HepG2 (cell line): ENCODE data around the gene PDGFB. TPM values are rescaled to one million over a fixed set of nuclear protein-coding genes. Genes with fewer than 3 reads are reported as not detected.
A peak's percentile ranks its signal among the peaks of the same experiment; 100 is the strongest.

ENCODE experiments used
- ATAC-seq: fragments of 200-7000 bp; cut with Tn5 transposase; 3 replicates; pipeline ENCODE4 v1.9.1; 2020; ENCODE audit warnings: mild to moderate bottlenecking, moderate library complexity
- BruUV-seq: library from RNA; stranded (reverse); fragments of 400-500 nt; replicated peaks from 2 replicates; lab custom pipeline; 2021; lab: Mats Ljungman, UMichigan
- CTCF ChIA-PET: fragments of 300-600 bp; formaldehyde crosslinking; extraction: SDS; loops from one replicate; lab custom pipeline; 2021; ENCODE audit warnings: low total read pairs, inconsistent platforms, low intra/inter-chr PET ratio; lab: Yijun Ruan, JAX
- POLR2A ChIA-PET: fragments of 350-600 bp; sonication (Branson Sonifier 250); formaldehyde crosslinking; loops from one replicate; lab custom pipeline; 2020; ENCODE audit warnings: antibody characterized with exemption, inconsistent platforms; lab: Yijun Ruan, JAX
- DNase-seq: peaks from one replicate; pipeline ENCODE4 v3.0.0-alpha.2; 2015; ENCODE audit warnings: low spot score
- FAIRE-seq: peaks from 3 replicates; lab custom pipeline; 2011; peaks lifted over from hg19 to GRCh38; lab: Jason Lieb, UNC
- H2AFZ ChIP-seq: one replicate; pipeline ENCODE4 v1.6.1; 2011; ENCODE audit warnings: low read length, inconsistent platforms
- H3K27ac ChIP-seq: fragments of 300-600 bp; 3 replicates; pipeline ENCODE4 v1.8.0; 2011; ENCODE audit warnings: mixed run types, mild to moderate bottlenecking, mixed read lengths, low read length, inconsistent platforms; ENCODE audit not compliant: insufficient read depth; ENCODE audit errors: extremely low read length
- H3K27me3 ChIP-seq, 2 experiments: fragments of 200-600 bp in 1 of 2; 2 replicates in 1 of 2; 3 replicates in 1 of 2; pipeline versions ENCODE4 v1.6.0 to v1.8.0; 2011; ENCODE audit warnings: low read length in 2 of 2, mild to moderate bottlenecking in 2 of 2, moderate library complexity in 2 of 2, inconsistent platforms in 1 of 2; ENCODE audit not compliant: insufficient read depth in 2 of 2, control insufficient read depth in 1 of 2
- H3K36me3 ChIP-seq, 2 experiments: fragments of 200-600 bp in 1 of 2; replicated peaks in 1 of 2; 2 replicates in 1 of 2; 3 replicates in 1 of 2; pipeline versions ENCODE4 v1.5.1 to v1.8.0; 2011; ENCODE audit warnings: low read length in 2 of 2, inconsistent platforms in 1 of 2; ENCODE audit not compliant: insufficient read depth in 2 of 2, control insufficient read depth in 1 of 2
- H3K4me1 ChIP-seq: 2 replicates; pipeline ENCODE4 v1.5.1; 2012; ENCODE audit warnings: low read length, inconsistent platforms; ENCODE audit not compliant: insufficient read depth
- H3K4me2 ChIP-seq: 2 replicates; pipeline ENCODE4 v1.6.0; 2011; ENCODE audit warnings: low read depth, low read length, inconsistent platforms
- H3K4me3 ChIP-seq, 3 experiments: fragments of 200-600 bp in 1 of 3; sonication (generic), shearing (Covaris generic) in 1 of 3; replicated peaks in 1 of 3; 2 replicates each; pipeline ENCODE4 v1.5.1; 2011 to 2016; ENCODE audit warnings: low read length in 3 of 3, inconsistent platforms in 2 of 3, low read depth in 2 of 3, mild to moderate bottlenecking in 2 of 3, control low read depth in 1 of 3, mixed read lengths in 1 of 3; ENCODE audit not compliant: insufficient read depth in 1 of 3
- H3K79me2 ChIP-seq: one replicate; pipeline ENCODE4 v1.6.1; 2011; ENCODE audit warnings: low read length, inconsistent platforms; ENCODE audit not compliant: insufficient read depth
- H3K9ac ChIP-seq: 2 replicates; pipeline ENCODE4 v1.6.0; 2011; ENCODE audit warnings: mild to moderate bottlenecking, low read depth, low read length, inconsistent platforms; ENCODE audit not compliant: insufficient read depth
- H3K9me3 ChIP-seq: 2 replicates; pipeline ENCODE4 v1.5.1; 2012; ENCODE audit warnings: mild to moderate bottlenecking, low read length
- H4K20me1 ChIP-seq: 2 replicates; pipeline ENCODE4 v1.6.0; 2011; ENCODE audit warnings: inconsistent platforms, mild to moderate bottlenecking, low read length, moderate library complexity; ENCODE audit not compliant: insufficient read depth
- HNRNPLL ChIP-seq: fragments of 200-400 bp; formaldehyde crosslinking; IDR thresholded peaks from 2 replicates; pipeline ENCODE4 v1.6.1; 2017; ENCODE audit warnings: mild to moderate bottlenecking, low read depth, low read length; ENCODE audit not compliant: poor library complexity, severe bottlenecking
- MAFF ChIP-seq: IDR thresholded peaks from 2 replicates; pipeline ENCODE4 v1.6.1; 2011; ENCODE audit warnings: low read depth, low read length, improper control_type of control experiment
- MEIS2 ChIP-seq: sonication (generic); formaldehyde crosslinking; IDR thresholded peaks from 2 replicates; pipeline ENCODE4 v1.9.0; 2021; ENCODE audit warnings: mild to moderate bottlenecking, missing genetic modification reagents
- NCOR1 ChIP-seq: fragments of 200-600 bp; sonication (generic); IDR thresholded peaks from 2 replicates; pipeline ENCODE4 v1.7.0; 2017; ENCODE audit warnings: antibody characterized with exemption, low read length, borderline replicate concordance
- RELA ChIP-seq: sonication (generic); formaldehyde crosslinking; IDR thresholded peaks from 2 replicates; pipeline ENCODE4 v1.4.0; 2020; ENCODE audit warnings: missing genetic modification reagents
- RFX3 ChIP-seq: IDR thresholded peaks from 2 replicates; pipeline ENCODE4 v1.6.1; 2016; ENCODE audit warnings: missing biosample characterization, missing genetic modification reagents
- ZMYM3 ChIP-seq: sonication (generic); formaldehyde crosslinking; IDR thresholded peaks from 2 replicates; pipeline ENCODE4 v1.5.1; 2020; ENCODE audit warnings: mild to moderate bottlenecking, missing genetic modification reagents
- ZNF232 ChIP-seq: sonication (generic); formaldehyde crosslinking; IDR thresholded peaks from 2 replicates; pipeline ENCODE4 v1.4.0; 2020; ENCODE audit warnings: missing genetic modification reagents, borderline replicate concordance
- ZNF768 ChIP-seq: sonication (generic); formaldehyde crosslinking; IDR thresholded peaks from 2 replicates; pipeline ENCODE4 v1.4.0; 2020; ENCODE audit warnings: missing genetic modification reagents
- WGBS: methylation state at CpG from one replicate; pipeline ENCODE4 v1.1.6; 2017; ENCODE audit warnings: low lambda C conversion rate; 5-methylcytosine and 5-hydroxymethylcytosine counted together
- in situ Hi-C: cut with HindIII; loops from 2 replicates; pipeline ENCODE4 v1.10.0; 2017; ENCODE audit warnings: low pct_unique_long_range_greater_than_20kb; ENCODE audit not compliant: extremely low pct_ligation_motif_present
- intact Hi-C: fragments of 100-400 bp; cut with micrococcal nuclease; formaldehyde crosslinking; loops from one replicate; pipeline ENCODE4 v1.10.0; 2022; ENCODE audit not compliant: unreplicated experiment
- polyA plus RNA-seq, 8 experiments: library from polyadenylated mRNA; depleted of rRNA in 3 of 8; stranded (reverse) in 7 of 8; unstranded in 1 of 8; fragments of >200 nt; fragmentation: Illumina TruSeq in 4 of 8; extraction: Trizol in 4 of 8; gene quantifications; 2 replicates each; pipeline versions ENCODE4 v1.2.1 to v1.2.3, GENCODE V29; 2011 to 2016; ENCODE audit warnings: low read depth in 4 of 8, missing spikeins in 1 of 8, mixed read lengths in 1 of 8; ENCODE audit not compliant: insufficient read depth in 1 of 8
- total RNA-seq, 5 experiments: library from RNA; depleted of rRNA; stranded (reverse); fragments of >200 nt; fragmentation: Illumina TruSeq; extraction: Trizol; gene quantifications; 2 replicates each; pipeline ENCODE4 v1.2.3, GENCODE V29; 2016; ENCODE audit warnings: low read depth in 1 of 5

The PDGFB gene
- total and polyA plus RNA-seq, 2 of the 13 experiments (the other 11 are each of a cell fraction or from before 2014, with no cell fraction given), result 1.4 to 10.1 TPM

GRCh38 chr22:39273950-39274887 is 29.4 kb upstream of the PDGFB start (continued):
- TF ChIP-seq HNRNPLL (no peak), MAFF (peak; percentile 66), ZNF768 (peak; percentile 93), NCOR1 (no peak), RELA (CRISPR knock-in tag) (no peak), ZNF232 (no peak), MEIS2 (CRISPR knock-in tag) (no peak)

GRCh38 chr22:39270792-39271191 is 26.0 kb upstream of the PDGFB start:
- Histone ChIP-seq H3K36me3 (no peaks in the 10 kb centered on the region), H3K79me2 (no peaks in the 10 kb centered on the region), H4K20me1 (no peaks in the 10 kb centered on the region), H3K9me3 (no peaks in the 10 kb centered on the region), H3K4me3 (no peak overlapping the region), H2AFZ (no peak overlapping the region), H3K27ac (no peak overlapping the region), H3K27me3 (peaks cover 3 to 21% of the 10 kb centered on the region in 2 experiments; a peak in 3 of 5 replicates), H3K4me1 (peaks cover 42% of the 10 kb centered on the region), H3K9ac (no peak overlapping the region), H3K4me2 (no peak overlapping the region)
- no peak for ATAC-seq
- WGBS, result 59% methylated on average over 6 of the region's 9 CpGs
- no TSS peak for BruUV-seq
- POLR2A ChIA-PET, result no interaction called here
- TF ChIP-seq RFX3 (CRISPR knock-in tag), result no peak
- peak; percentile 97 for TF ChIP-seq ZNF768
- TF ChIP-seq ZMYM3, result 0 out of 2 replicates have a peak, but pooled peaks have one; percentile 14
- FAIRE-seq, result no peak
- intact Hi-C loops, result no loop called here
- DNase-seq, result no peak
- CTCF ChIA-PET, result no interaction called here
- in situ Hi-C loops, result no loop called here
